GM12864 (cell line): ENCODE measurements around the gene MED22.
A peak's percentile ranks its signal among the peaks of the same experiment; 100 is the strongest.
"Not testable (repeated sequence)": the region's sequence is repeated elsewhere in the genome, so short reads cannot be mapped to it uniquely, and the experiment has no call there.

Experiments
- DNase-seq: peaks from one replicate; pipeline ENCODE4 v3.0.0-alpha.2; 2011; ENCODE audit warnings: low read depth
- H3K4me3 ChIP-seq: 2 replicates; pipeline ENCODE4 v1.5.1; 2011; ENCODE audit warnings: mild to moderate bottlenecking, low read depth, low read length, control low read depth
- TF ChIP-seq, protein P1 (sequence below): IDR thresholded peaks from 2 replicates; pipeline ENCODE4 v1.5.1; 2011; ENCODE audit warnings: low read depth, mild to moderate bottlenecking, moderate library complexity, low read length, control low read depth, inconsistent platforms; ENCODE audit errors: missing control alignments

The MED22 gene

DNA sequence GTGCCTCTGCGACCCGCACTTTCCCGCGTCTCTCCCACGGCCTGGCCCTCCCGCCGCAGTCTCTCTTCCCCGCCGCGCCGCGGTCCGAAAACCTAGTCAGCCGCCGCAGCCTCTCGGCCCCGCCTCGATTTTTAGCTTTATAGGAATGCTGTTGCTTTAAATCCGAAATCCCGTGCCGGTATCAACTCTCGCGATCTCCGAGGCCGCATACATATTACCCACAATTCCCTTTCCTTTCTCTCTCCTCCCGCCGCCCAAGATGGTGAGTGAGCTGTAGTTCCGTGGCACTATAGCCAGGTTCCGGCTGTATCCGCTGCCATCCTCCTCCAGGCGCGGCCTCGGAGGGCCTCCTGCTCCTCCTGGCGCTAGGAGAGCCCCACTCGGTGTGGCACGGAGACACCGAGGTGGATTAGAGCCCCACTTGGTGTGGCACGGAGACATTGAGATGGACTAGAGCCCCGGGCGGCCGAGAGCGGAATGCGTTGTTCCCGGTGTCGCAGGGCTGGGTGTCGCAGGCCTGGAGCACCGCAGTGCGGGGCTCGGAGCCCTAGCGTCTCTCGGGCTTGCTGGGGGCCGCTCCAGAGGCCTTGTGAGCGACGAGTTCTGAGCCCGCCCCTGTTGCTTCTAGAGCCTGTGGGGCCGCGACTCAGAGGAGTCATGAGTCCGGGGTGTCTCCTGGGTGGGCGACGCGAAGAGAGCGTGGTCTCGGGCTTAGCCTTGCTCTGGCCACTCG is at the start of gene MED22, which contains the start of gene RPL7A:
TSS of gene MED22 (minus strand) at position 147 of the 733 bp plus-strand sequence. CDS start 1,469 bp downstream, outside the sequence.
TSS of gene RPL7A (plus strand) at position 234 of the 733 bp plus-strand sequence. CDS start at position 260, 26 bp downstream.
- DNase-seq, result peak; percentile 92
- TF ChIP-seq, protein P1, sequence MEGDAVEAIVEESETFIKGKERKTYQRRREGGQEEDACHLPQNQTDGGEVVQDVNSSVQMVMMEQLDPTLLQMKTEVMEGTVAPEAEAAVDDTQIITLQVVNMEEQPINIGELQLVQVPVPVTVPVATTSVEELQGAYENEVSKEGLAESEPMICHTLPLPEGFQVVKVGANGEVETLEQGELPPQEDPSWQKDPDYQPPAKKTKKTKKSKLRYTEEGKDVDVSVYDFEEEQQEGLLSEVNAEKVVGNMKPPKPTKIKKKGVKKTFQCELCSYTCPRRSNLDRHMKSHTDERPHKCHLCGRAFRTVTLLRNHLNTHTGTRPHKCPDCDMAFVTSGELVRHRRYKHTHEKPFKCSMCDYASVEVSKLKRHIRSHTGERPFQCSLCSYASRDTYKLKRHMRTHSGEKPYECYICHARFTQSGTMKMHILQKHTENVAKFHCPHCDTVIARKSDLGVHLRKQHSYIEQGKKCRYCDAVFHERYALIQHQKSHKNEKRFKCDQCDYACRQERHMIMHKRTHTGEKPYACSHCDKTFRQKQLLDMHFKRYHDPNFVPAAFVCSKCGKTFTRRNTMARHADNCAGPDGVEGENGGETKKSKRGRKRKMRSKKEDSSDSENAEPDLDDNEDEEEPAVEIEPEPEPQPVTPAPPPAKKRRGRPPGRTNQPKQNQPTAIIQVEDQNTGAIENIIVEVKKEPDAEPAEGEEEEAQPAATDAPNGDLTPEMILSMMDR, result peak; percentile 1
- peak within 1 kb of the TSS; percentile 97 for H3K4me3 ChIP-seq

DNA sequence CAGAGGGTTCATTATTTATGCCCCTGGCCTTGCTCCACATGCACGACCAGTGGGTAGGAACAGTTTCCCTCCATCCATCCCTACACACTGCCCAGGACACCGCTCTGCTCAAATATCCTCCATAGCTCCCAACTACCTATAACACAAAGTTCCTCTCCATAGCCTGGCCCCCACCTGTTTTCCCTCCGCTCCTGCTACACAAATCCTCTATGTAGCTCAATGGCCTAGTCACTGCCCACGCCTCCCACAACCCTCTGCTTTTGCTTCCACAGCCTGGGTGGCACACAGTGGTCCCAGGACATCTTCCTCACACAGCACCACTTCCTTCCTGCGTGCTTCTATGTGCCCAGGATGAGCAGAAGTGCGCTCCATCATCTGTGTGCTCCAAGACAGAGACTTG is 49.4 kb upstream of the MED22 start:
- no peak for DNase-seq
- no peak overlapping the region for H3K4me3 ChIP-seq
- TF ChIP-seq, protein P1, result no peak

DNA sequence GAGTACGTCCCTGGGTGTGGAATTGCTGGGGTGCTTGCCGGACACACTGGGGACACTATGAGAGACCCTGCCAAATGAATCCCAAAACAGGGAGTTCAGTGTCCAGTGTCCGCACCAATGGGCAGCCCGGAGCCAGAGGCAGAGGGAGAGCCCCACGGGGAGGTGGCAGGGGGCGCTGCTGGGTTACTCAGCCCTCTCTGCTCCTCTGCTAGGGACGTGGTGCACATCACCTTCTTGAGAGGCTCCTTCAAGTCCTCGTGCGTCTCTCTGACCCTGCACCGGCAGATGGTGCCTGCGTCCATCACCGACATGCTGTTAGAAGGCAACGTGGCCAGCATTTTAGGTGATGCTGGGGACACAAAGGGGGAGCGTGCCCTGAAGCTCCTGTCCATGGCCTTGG is 49.0 kb upstream of the MED22 start:
- no peak for DNase-seq
- H3K4me3 ChIP-seq, result no peak overlapping the region
- TF ChIP-seq, protein P1, result peak; percentile 29

DNA sequence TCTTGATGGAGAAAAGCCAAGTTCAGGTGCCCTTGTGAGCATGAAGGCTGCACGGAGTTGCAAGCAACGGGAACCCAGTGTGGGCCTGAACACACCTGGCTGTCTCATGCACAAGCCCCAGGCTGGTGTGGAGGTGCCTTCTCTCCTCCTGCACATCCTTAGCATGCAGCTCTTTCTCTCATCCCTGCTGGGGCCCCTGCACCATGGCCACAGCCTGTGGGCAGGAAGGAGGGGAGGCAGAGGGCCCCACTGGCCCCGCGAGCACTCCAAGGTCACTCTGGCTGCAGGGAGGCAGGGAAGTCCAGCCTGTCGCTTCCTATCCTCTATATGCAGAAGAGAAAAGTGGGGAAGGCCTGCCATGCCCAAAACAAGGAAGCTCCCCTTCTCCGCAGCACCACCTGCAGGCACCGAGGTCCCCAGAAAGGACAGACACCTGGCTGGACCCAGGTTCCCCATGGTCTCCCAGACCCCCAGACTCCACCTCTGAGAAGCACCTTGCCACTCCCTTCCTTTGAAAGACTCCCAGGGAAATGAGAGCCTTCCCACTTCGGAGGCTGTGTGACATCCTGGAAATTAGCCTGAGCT is 46.8 kb upstream of the MED22 start:
- TF ChIP-seq, protein P1, result no peak
- DNase-seq, result no peak
- H3K4me3 ChIP-seq, result no peak overlapping the region

DNA sequence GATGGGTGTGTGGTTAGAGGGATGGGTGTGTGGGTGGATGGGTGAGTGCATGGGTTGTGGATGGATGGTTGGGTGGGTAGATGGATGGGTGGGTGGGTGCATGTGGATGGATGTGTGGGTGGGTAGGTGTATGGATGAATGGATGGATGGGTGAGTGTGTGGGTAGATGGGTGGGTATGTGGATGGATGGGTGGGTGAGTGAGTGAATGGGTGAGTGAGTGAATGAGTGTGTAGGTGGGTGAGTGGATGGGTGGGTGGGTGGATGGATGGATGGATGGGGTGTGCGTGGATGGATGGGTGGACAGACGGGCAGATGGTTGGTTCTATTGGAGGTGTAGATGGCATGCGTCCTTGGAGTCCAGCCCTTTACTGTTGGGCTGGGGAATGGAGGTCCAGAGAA is 45.5 kb upstream of the MED22 start:
- no peak for DNase-seq
- no peak overlapping the region for H3K4me3 ChIP-seq
- TF ChIP-seq, protein P1, result no peak

DNA sequence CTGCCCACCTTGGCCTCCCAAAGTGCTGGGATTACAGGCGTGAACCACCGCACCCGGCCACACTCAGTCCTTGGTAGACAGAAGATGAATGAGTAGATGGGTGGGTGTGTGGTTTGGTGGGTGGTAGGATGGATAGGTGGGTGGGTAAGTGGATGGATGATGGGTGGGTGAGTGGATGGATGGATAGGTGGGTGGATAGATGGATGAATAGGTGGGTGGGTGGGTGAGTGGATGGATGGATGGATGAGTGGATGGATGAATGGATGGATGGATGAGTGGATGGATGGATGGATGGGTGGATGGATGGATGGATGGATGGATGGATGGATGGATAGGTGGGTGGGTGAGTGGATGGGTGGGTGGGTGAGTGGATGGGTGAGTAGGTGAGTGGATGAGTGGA is 44.4 kb upstream of the MED22 start:
- DNase-seq, H3K4me3 ChIP-seq: not testable (repeated sequence)

DNA sequence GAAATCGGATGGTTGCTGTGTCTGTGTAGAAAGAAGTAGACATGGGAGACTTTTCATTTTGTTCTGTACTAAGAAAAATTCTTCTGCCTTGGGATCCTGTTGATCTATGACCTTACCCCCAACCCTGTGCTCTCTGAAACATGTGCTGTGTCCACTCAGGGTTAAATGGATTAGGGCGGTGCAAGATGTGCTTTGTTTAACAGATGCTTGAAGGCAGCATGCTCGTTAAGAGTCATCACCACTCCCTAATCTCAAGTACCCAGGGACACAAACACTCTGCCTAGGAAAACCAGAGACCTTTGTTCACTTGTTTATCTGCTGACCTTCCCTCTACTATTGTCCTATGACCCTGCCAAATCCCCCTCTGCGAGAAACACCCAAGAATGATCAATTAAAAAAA is 43.5 kb upstream of the MED22 start:
- DNase-seq, H3K4me3 ChIP-seq: not testable (repeated sequence)

DNA sequence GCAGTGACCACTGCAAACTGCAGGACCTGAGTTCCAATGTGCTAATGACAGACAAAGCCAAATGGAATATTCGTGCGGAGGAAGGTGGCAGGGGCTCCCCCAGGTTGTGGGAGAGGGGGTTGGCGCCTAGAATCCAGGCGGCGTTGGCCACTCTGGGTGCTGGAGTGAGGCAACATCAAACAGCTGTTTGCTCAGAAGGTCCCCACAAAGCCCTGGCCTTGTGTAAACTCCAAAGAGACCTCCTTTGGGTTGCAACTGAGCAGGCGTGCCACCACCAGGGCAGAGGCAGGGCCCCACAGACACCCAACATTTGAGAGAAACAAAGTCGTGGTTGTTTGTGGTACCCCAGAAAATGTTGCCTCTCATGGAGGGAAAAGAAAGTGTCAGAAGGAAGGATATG is 42.8 kb upstream of the MED22 start:
- no peak overlapping the region for H3K4me3 ChIP-seq
- no peak for DNase-seq
- TF ChIP-seq, protein P1, result no peak
